HepG2 (cell line): ENCODE results near the gene CCDC157. TPM values are rescaled to one million over a fixed set of nuclear protein-coding genes. Genes with fewer than 3 reads are reported as not detected.

Experiments used
- ATAC-seq: fragments of 200-7000 bp; cut with Tn5 transposase; 3 replicates; pipeline ENCODE4 v1.9.1; 2020; ENCODE audit warnings: mild to moderate bottlenecking, moderate library complexity
- BruUV-seq: library from RNA; stranded (reverse); fragments of 400-500 nt; replicated peaks from 2 replicates; lab custom pipeline; 2021; lab: Mats Ljungman, UMichigan
- CTCF ChIA-PET: fragments of 300-600 bp; formaldehyde crosslinking; extraction: SDS; loops from one replicate; lab custom pipeline; 2021; ENCODE audit warnings: low total read pairs, inconsistent platforms, low intra/inter-chr PET ratio; lab: Yijun Ruan, JAX
- POLR2A ChIA-PET: fragments of 350-600 bp; sonication (Branson Sonifier 250); formaldehyde crosslinking; loops from one replicate; lab custom pipeline; 2020; ENCODE audit warnings: antibody characterized with exemption, inconsistent platforms; lab: Yijun Ruan, JAX
- DNase-seq: peaks from one replicate; pipeline ENCODE4 v3.0.0-alpha.2; 2015; ENCODE audit warnings: low spot score
- FAIRE-seq: peaks from 3 replicates; lab custom pipeline; 2011; peaks lifted over from hg19 to GRCh38; lab: Jason Lieb, UNC
- H2AFZ ChIP-seq: one replicate; pipeline ENCODE4 v1.6.1; 2011; ENCODE audit warnings: low read length, inconsistent platforms
- H3K27ac ChIP-seq: fragments of 300-600 bp; 3 replicates; pipeline ENCODE4 v1.8.0; 2011; ENCODE audit warnings: mixed run types, mild to moderate bottlenecking, mixed read lengths, low read length, inconsistent platforms; ENCODE audit not compliant: insufficient read depth; ENCODE audit errors: extremely low read length
- H3K27me3 ChIP-seq, 2 experiments: fragments of 200-600 bp in 1 of 2; 2 replicates in 1 of 2; 3 replicates in 1 of 2; pipeline versions ENCODE4 v1.6.0 to v1.8.0; 2011; ENCODE audit warnings: low read length in 2 of 2, mild to moderate bottlenecking in 2 of 2, moderate library complexity in 2 of 2, inconsistent platforms in 1 of 2; ENCODE audit not compliant: insufficient read depth in 2 of 2, control insufficient read depth in 1 of 2
- H3K36me3 ChIP-seq, 2 experiments: fragments of 200-600 bp in 1 of 2; replicated peaks in 1 of 2; 2 replicates in 1 of 2; 3 replicates in 1 of 2; pipeline versions ENCODE4 v1.5.1 to v1.8.0; 2011; ENCODE audit warnings: low read length in 2 of 2, inconsistent platforms in 1 of 2; ENCODE audit not compliant: insufficient read depth in 2 of 2, control insufficient read depth in 1 of 2
- H3K4me1 ChIP-seq: 2 replicates; pipeline ENCODE4 v1.5.1; 2012; ENCODE audit warnings: low read length, inconsistent platforms; ENCODE audit not compliant: insufficient read depth
- H3K4me2 ChIP-seq: 2 replicates; pipeline ENCODE4 v1.6.0; 2011; ENCODE audit warnings: low read depth, low read length, inconsistent platforms
- H3K4me3 ChIP-seq, 3 experiments: fragments of 200-600 bp in 1 of 3; sonication (generic), shearing (Covaris generic) in 1 of 3; replicated peaks in 1 of 3; 2 replicates each; pipeline ENCODE4 v1.5.1; 2011 to 2016; ENCODE audit warnings: low read length in 3 of 3, inconsistent platforms in 2 of 3, low read depth in 2 of 3, mild to moderate bottlenecking in 2 of 3, control low read depth in 1 of 3, mixed read lengths in 1 of 3; ENCODE audit not compliant: insufficient read depth in 1 of 3
- H3K79me2 ChIP-seq: one replicate; pipeline ENCODE4 v1.6.1; 2011; ENCODE audit warnings: low read length, inconsistent platforms; ENCODE audit not compliant: insufficient read depth
- H3K9ac ChIP-seq: 2 replicates; pipeline ENCODE4 v1.6.0; 2011; ENCODE audit warnings: mild to moderate bottlenecking, low read depth, low read length, inconsistent platforms; ENCODE audit not compliant: insufficient read depth
- H3K9me3 ChIP-seq: 2 replicates; pipeline ENCODE4 v1.5.1; 2012; ENCODE audit warnings: mild to moderate bottlenecking, low read length
- H4K20me1 ChIP-seq: 2 replicates; pipeline ENCODE4 v1.6.0; 2011; ENCODE audit warnings: inconsistent platforms, mild to moderate bottlenecking, low read length, moderate library complexity; ENCODE audit not compliant: insufficient read depth
- CEBPB ChIP-seq: IDR thresholded peaks from 2 replicates; pipeline ENCODE4 v1.6.1; 2011; ENCODE audit warnings: low read depth, low read length, improper control_type of control experiment, borderline replicate concordance
- DNMT1 ChIP-seq: sonication (generic); formaldehyde crosslinking; IDR thresholded peaks from 2 replicates; pipeline ENCODE4 v1.5.1; 2020; ENCODE audit warnings: mild to moderate bottlenecking, missing genetic modification reagents
- PCBP1 ChIP-seq: fragments of 200-400 bp; formaldehyde crosslinking; IDR thresholded peaks from 2 replicates; pipeline ENCODE4 v1.6.1; 2017; ENCODE audit warnings: mild to moderate bottlenecking, low read depth, low read length, borderline replicate concordance
- RFX3 ChIP-seq: IDR thresholded peaks from 2 replicates; pipeline ENCODE4 v1.6.1; 2016; ENCODE audit warnings: missing biosample characterization, missing genetic modification reagents
- ZKSCAN1 ChIP-seq: fragments of 150-350 bp; IDR thresholded peaks from 2 replicates; pipeline ENCODE4 v1.6.1; 2014; ENCODE audit warnings: low read length
- ZNF773 ChIP-seq: sonication (generic); formaldehyde crosslinking; IDR thresholded peaks from 2 replicates; pipeline ENCODE4 v1.4.0; 2020; ENCODE audit warnings: missing genetic modification reagents, borderline replicate concordance
- ZNF883 ChIP-seq: sonication (generic); formaldehyde crosslinking; IDR thresholded peaks from 2 replicates; pipeline ENCODE4 v1.5.1; 2020; ENCODE audit warnings: mild to moderate bottlenecking, missing genetic modification reagents; ENCODE audit errors: not compliant biosample characterization
- WGBS: methylation state at CpG from one replicate; pipeline ENCODE4 v1.1.6; 2017; ENCODE audit warnings: low lambda C conversion rate; 5-methylcytosine and 5-hydroxymethylcytosine counted together
- in situ Hi-C: cut with HindIII; loops from 2 replicates; pipeline ENCODE4 v1.10.0; 2017; ENCODE audit warnings: low pct_unique_long_range_greater_than_20kb; ENCODE audit not compliant: extremely low pct_ligation_motif_present
- intact Hi-C: fragments of 100-400 bp; cut with micrococcal nuclease; formaldehyde crosslinking; loops from one replicate; pipeline ENCODE4 v1.10.0; 2022; ENCODE audit not compliant: unreplicated experiment
- polyA plus RNA-seq, 8 experiments: library from polyadenylated mRNA; depleted of rRNA in 3 of 8; stranded (reverse) in 7 of 8; unstranded in 1 of 8; fragments of >200 nt; fragmentation: Illumina TruSeq in 4 of 8; extraction: Trizol in 4 of 8; gene quantifications; 2 replicates each; pipeline versions ENCODE4 v1.2.1 to v1.2.3, GENCODE V29; 2011 to 2016; ENCODE audit warnings: low read depth in 4 of 8, missing spikeins in 1 of 8, mixed read lengths in 1 of 8; ENCODE audit not compliant: insufficient read depth in 1 of 8
- total RNA-seq, 5 experiments: library from RNA; depleted of rRNA; stranded (reverse); fragments of >200 nt; fragmentation: Illumina TruSeq; extraction: Trizol; gene quantifications; 2 replicates each; pipeline ENCODE4 v1.2.3, GENCODE V29; 2016; ENCODE audit warnings: low read depth in 1 of 5

The CCDC157 gene
- total and polyA plus RNA-seq, 2 of the 13 experiments (the other 11 are each of a cell fraction or from before 2014, with no cell fraction given), result 1.4 to 1.6 TPM

DNA sequence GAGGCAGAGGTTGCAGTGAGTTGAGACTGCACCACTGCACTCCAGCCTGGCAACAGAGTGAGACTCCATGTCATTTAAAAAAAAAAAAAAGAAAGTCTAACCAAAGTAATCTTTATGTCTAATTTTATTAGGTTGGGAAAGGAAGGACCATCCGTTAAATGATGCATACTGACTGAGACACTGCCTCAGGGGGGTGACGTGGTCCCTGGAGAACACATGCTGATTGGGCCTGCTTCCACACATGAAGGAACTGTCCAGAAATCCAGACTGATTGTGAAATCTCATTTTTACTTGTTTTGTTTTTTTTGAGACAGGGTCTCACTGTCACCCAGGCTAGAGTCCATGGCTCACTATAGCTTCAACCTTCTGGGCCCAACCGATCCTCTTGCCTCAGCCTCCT is 5.6 kb upstream of the CCDC157 start:
- POLR2A ChIA-PET, result no interaction called here
- no peaks in the 10 kb centered on the region; a peak in 2 of 5 replicates for H3K27me3 ChIP-seq
- no TSS peak for BruUV-seq
- H3K27ac ChIP-seq, result no peak overlapping the region
- intact Hi-C loops (no loop called here), in situ Hi-C loops (no loop called here)
- H3K4me1 ChIP-seq, result peaks cover 42% of the 10 kb centered on the region
- no peaks in the 10 kb centered on the region for H3K9me3 ChIP-seq
- H3K4me3 ChIP-seq, result no peak overlapping the region
- 96% methylated on average over 3 of the region's 3 CpGs for WGBS
- H3K79me2 ChIP-seq, result peaks cover 36% of the 10 kb centered on the region
- H3K36me3 ChIP-seq, result peaks cover 29 to 74% of the 10 kb centered on the region in 2 experiments
- TF ChIP-seq PCBP1 (no peak), CEBPB (peak; percentile 18; the same call in 1 of the 2 replicates), RFX3 (no peak)
- no peak overlapping the region for H3K9ac ChIP-seq
- no peak overlapping the region for H3K4me2 ChIP-seq
- FAIRE-seq (no peak), ATAC-seq (no peak), DNase-seq (no peak)
- H4K20me1 ChIP-seq, result peaks cover 22% of the 10 kb centered on the region
- CTCF ChIA-PET, result no interaction called here
- H2AFZ ChIP-seq, result no peak overlapping the region

DNA sequence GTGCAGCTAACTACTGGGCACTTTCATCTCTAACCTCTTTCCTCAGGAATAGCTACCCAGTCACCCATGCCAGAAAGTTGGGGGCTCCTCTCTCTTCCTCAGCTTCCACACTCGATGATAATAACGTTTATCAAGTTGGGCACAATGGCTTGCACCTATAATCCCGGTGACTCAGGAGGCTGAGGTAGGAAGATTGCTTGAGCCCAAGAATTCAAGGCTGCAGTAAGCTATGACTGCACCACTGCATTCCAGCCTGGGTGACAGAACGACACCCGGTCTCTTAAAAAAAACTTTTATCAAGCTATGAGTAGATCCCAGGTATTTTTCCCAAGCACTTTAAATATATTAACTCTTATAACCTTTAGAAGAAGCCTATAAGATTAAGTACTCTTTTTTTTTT is 2.2 kb upstream of the CCDC157 start:
- H3K4me3 ChIP-seq, result no peak overlapping the region
- H3K4me2 ChIP-seq, result peak overlapping the region; percentile 20; the same call in 1 of the 2 replicates
- in situ Hi-C loops (no loop called here), intact Hi-C loops (no loop called here)
- H3K27me3 ChIP-seq, result no peaks in the 10 kb centered on the region; a peak in 2 of 5 replicates
- no peak overlapping the region for H3K27ac ChIP-seq
- DNase-seq, result no peak
- ChIA-PET POLR2A (interaction anchor here (1.2 kb wide), 1 partner anchor 28 kb away, joined by 3 read pairs; the partner anchor contains the start of gene TBC1D10A), CTCF (no interaction called here)
- ATAC-seq, result no peak
- H3K79me2 ChIP-seq, result peaks cover 33% of the 10 kb centered on the region
- H3K36me3 ChIP-seq, result peaks cover 12 to 43% of the 10 kb centered on the region in 2 experiments; a peak in 4 of 5 replicates
- 91% methylated on average over 5 of the region's 5 CpGs for WGBS
- H3K9me3 ChIP-seq, result no peaks in the 10 kb centered on the region
- peak overlapping the region; percentile 10; the same call in 1 of the 2 replicates for H3K9ac ChIP-seq
- H4K20me1 ChIP-seq, result peaks cover 19% of the 10 kb centered on the region
- no peak overlapping the region for H2AFZ ChIP-seq
- FAIRE-seq, result no peak
- TF ChIP-seq DNMT1, result no peak
- TF ChIP-seq ZKSCAN1, result no peak
- TF ChIP-seq ZNF773 (CRISPR knock-in tag), result no peak
- no peak for TF ChIP-seq ZNF883 (CRISPR knock-in tag)
- no TSS peak for BruUV-seq
- peaks cover 53% of the 10 kb centered on the region for H3K4me1 ChIP-seq
